Keratinocyte (primary cell): ENCODE results near the gene PRLR. TPM values are rescaled to one million over a fixed set of nuclear protein-coding genes. Genes with fewer than 3 reads are reported as not detected.

Experiments
- DNase-seq: peaks from one replicate; pipeline ENCODE4 v3.0.0-alpha.2; 2011; ENCODE audit warnings: low read depth, missing footprints, low spot score
- FAIRE-seq: peaks from 2 replicates; lab custom pipeline; 2011; peaks lifted over from hg19 to GRCh38; lab: Jason Lieb, UNC
- H2AFZ ChIP-seq: 2 replicates; pipeline ENCODE4 v1.6.0; 2012; ENCODE audit warnings: low read length, control low read depth, inconsistent platforms; ENCODE audit not compliant: control insufficient read depth
- H3K27ac ChIP-seq: 2 replicates; pipeline ENCODE4 v1.5.1; 2011; ENCODE audit warnings: low read length; ENCODE audit not compliant: control insufficient read depth, insufficient read depth
- H3K27me3 ChIP-seq: 3 replicates; pipeline ENCODE4 v1.6.0; 2011; ENCODE audit warnings: low read length; ENCODE audit not compliant: control insufficient read depth, insufficient read depth; ENCODE audit errors: extremely low read depth
- H3K36me3 ChIP-seq, 2 experiments: 2 replicates in 1 of 2; 3 replicates in 1 of 2; pipeline ENCODE4 v1.5.1; 2011; ENCODE audit warnings: low read length in 2 of 2, mild to moderate bottlenecking in 1 of 2; ENCODE audit not compliant: control insufficient read depth in 2 of 2, insufficient read depth in 2 of 2; ENCODE audit errors: extremely low read depth in 1 of 2
- H3K4me1 ChIP-seq: 3 replicates; pipeline ENCODE4 v1.5.1; 2011; ENCODE audit warnings: low read length; ENCODE audit not compliant: control insufficient read depth, insufficient read depth; ENCODE audit errors: extremely low read depth
- H3K4me2 ChIP-seq: 3 replicates; pipeline ENCODE4 v1.6.0; 2011; ENCODE audit warnings: low read depth, low read length; ENCODE audit not compliant: control insufficient read depth, insufficient read depth; ENCODE audit errors: extremely low read depth
- H3K4me3 ChIP-seq, 3 experiments: fragments of 200-600 bp in 1 of 3; sonication (generic) in 1 of 3; 2 replicates in 2 of 3; 3 replicates in 1 of 3; pipeline ENCODE4 v1.5.1; 2011 to 2016; ENCODE audit warnings: low read length in 3 of 3, mild to moderate bottlenecking in 3 of 3, control low read depth in 2 of 3, inconsistent platforms in 1 of 3, low read depth in 1 of 3, mixed read lengths in 1 of 3, mixed run types in 1 of 3, moderate library complexity in 1 of 3; ENCODE audit not compliant: control insufficient read depth in 2 of 3, insufficient read depth in 2 of 3; ENCODE audit errors: extremely low read depth in 1 of 3
- H3K79me2 ChIP-seq: 2 replicates; pipeline ENCODE4 v1.6.0; 2012; ENCODE audit warnings: low read length; ENCODE audit not compliant: control insufficient read depth, insufficient read depth
- H3K9ac ChIP-seq: 3 replicates; pipeline ENCODE4 v1.6.0; 2011; ENCODE audit warnings: low read length; ENCODE audit not compliant: control insufficient read depth, insufficient read depth; ENCODE audit errors: extremely low read depth
- H3K9me1 ChIP-seq: 3 replicates; pipeline ENCODE4 v1.6.0; 2011; ENCODE audit warnings: low read length; ENCODE audit not compliant: control insufficient read depth, insufficient read depth; ENCODE audit errors: extremely low read depth
- H3K9me3 ChIP-seq: 2 replicates; pipeline ENCODE4 v1.5.1; 2012; ENCODE audit warnings: low read depth, low read length; ENCODE audit not compliant: control insufficient read depth
- H4K20me1 ChIP-seq: 3 replicates; pipeline ENCODE4 v1.6.0; 2011; ENCODE audit warnings: low read length; ENCODE audit not compliant: control insufficient read depth, insufficient read depth; ENCODE audit errors: extremely low read depth
- CTCF ChIP-seq, 3 experiments: IDR thresholded peaks in 1 of 3; conservative IDR thresholded peaks in 1 of 3; optimal IDR thresholded peaks in 1 of 3; 2 replicates in 2 of 3; 3 replicates in 1 of 3; pipeline versions ENCODE3 to v1.5.1; 2011; ENCODE audit warnings: low read length in 3 of 3, mild to moderate bottlenecking in 3 of 3, moderate library complexity in 2 of 3, control low read depth in 1 of 3, inconsistent platforms in 1 of 3; ENCODE audit not compliant: insufficient read depth in 2 of 3; ENCODE audit errors: extremely low read depth in 1 of 3
- EZH2 ChIP-seq: IDR thresholded peaks from one replicate; pipeline ENCODE4 v1.6.1; 2012; ENCODE audit warnings: inconsistent platforms, mild to moderate bottlenecking, low read length, moderate library complexity
- dilution Hi-C: fragments of 300-500 bp; cut with MboI; formaldehyde crosslinking; loops from one replicate; pipeline ENCODE4 v1.7.0; 2020; ENCODE audit warnings: low sequenced_read_pairs; ENCODE audit not compliant: extremely low pct_ligation_motif_present
- polyA plus RNA-seq, 5 experiments: library from polyadenylated mRNA; depleted of rRNA in 3 of 5; stranded (reverse) in 3 of 5; stranded (forward) in 1 of 5; unstranded in 1 of 5; fragments of >200 nt; gene quantifications; 1 replicate in 1 of 5; 2 replicates in 3 of 5; 3 replicates in 1 of 5; pipeline versions ENCODE4 v1.2.1 to v1.2.3, GENCODE V29; 2011 to 2012; ENCODE audit warnings: missing spikeins in 2 of 5, low read depth in 1 of 5, low replicate concordance in 1 of 5

The PRLR gene
- polyA plus RNA-seq, 1 donor (not counting 4 experiments of a cell fraction or from before 2014, with no cell fraction given), result 0.04 TPM

GRCh38 chr5:35145012-35145411, 85.3 kb downstream of the PRLR start:
- FAIRE-seq (no peak), DNase-seq (no peak)
- Histone ChIP-seq H3K4me1 (no peaks in the 10 kb centered on the region), H3K4me2 (no peak overlapping the region), H3K27ac (no peak overlapping the region), H4K20me1 (no peaks in the 10 kb centered on the region), H3K79me2 (no peaks in the 10 kb centered on the region), H2AFZ (no peak overlapping the region), H3K4me3 (no peak overlapping the region), H3K27me3 (no peaks in the 10 kb centered on the region), H3K36me3 (no peaks in the 10 kb centered on the region), H3K9ac (no peak overlapping the region), H3K9me1 (no peaks in the 10 kb centered on the region), H3K9me3 (no peaks in the 10 kb centered on the region)
- dilution Hi-C loops, result no loop called here
- no peak for TF ChIP-seq CTCF (optimal IDR thresholded peaks at IDR 0.05 in 1 of 3, IDR thresholded peaks at IDR 0.05 in 1 of 3, conservative IDR thresholded peaks at IDR 0.05 in 1 of 3; ENCODE audit: extremely low read depth in 1 of 3, insufficient read depth in 2 of 3, low read length in 3 of 3)
- no peak for TF ChIP-seq EZH2

GRCh38 chr5:35143841-35144240, 86.4 kb downstream of the PRLR start:
- Histone ChIP-seq H2AFZ (no peak overlapping the region), H3K9ac (no peak overlapping the region), H3K27me3 (no peaks in the 10 kb centered on the region), H3K9me1 (no peaks in the 10 kb centered on the region), H3K79me2 (no peaks in the 10 kb centered on the region), H4K20me1 (no peaks in the 10 kb centered on the region), H3K4me2 (no peak overlapping the region), H3K36me3 (no peaks in the 10 kb centered on the region), H3K9me3 (no peaks in the 10 kb centered on the region), H3K27ac (no peak overlapping the region), H3K4me1 (no peaks in the 10 kb centered on the region), H3K4me3 (no peak overlapping the region)
- FAIRE-seq (no peak), DNase-seq (no peak)
- TF ChIP-seq CTCF (optimal IDR thresholded peaks at IDR 0.05 in 1 of 3, IDR thresholded peaks at IDR 0.05 in 1 of 3, conservative IDR thresholded peaks at IDR 0.05 in 1 of 3; ENCODE audit: extremely low read depth in 1 of 3, insufficient read depth in 2 of 3, low read length in 3 of 3) (no peak), EZH2 (no peak)
- dilution Hi-C loops, result no loop called here
